ENCODE measurements around the gene SLC13A3.

The SLC13A3 gene

GRCh38 chr20:46559001-46559400 is 92.3 kb downstream of the SLC13A3 start:
- TF ChIP-seq CTCF (IDR thresholded peaks at IDR 0.05; ENCODE audit: insufficient read depth, low read length): no peak
- TF ChIP-seq REST (IDR thresholded peaks at IDR 0.05; ENCODE audit: insufficient replicate concordance, low read depth): no peak
- no peak for TF ChIP-seq POLR2AphosphoS5 (IDR thresholded peaks at IDR 0.05; ENCODE audit: low read depth)
- TF ChIP-seq SPI1 (IDR thresholded peaks at IDR 0.05; ENCODE audit: borderline replicate concordance, low read depth): no peak
- no peak for TF ChIP-seq GABPA (IDR thresholded peaks at IDR 0.05; ENCODE audit: low read depth)
- H3K27me3 ChIP-seq (ENCODE audit: insufficient read depth, poor library complexity, severe bottlenecking): no peaks in the 10 kb centered on the region
- no peak overlapping the region for H3K27ac ChIP-seq (replicated peaks)
- DNase-seq (ENCODE audit: low read depth in 1 of 2, low spot score in 1 of 2): no peak
- H3K4me3 ChIP-seq (replicated peaks; ENCODE audit: insufficient read depth, low read length): no peak overlapping the region

GRCh38 chr20:46558511-46558959 is 92.7 kb downstream of the SLC13A3 start:
- no peak overlapping the region for H3K27ac ChIP-seq (replicated peaks)
- DNase-seq (ENCODE audit: low read depth in 1 of 2, low spot score in 1 of 2): no peak
- H3K27me3 ChIP-seq (ENCODE audit: insufficient read depth, poor library complexity, severe bottlenecking): no peaks in the 10 kb centered on the region
- TF ChIP-seq SPI1 (IDR thresholded peaks at IDR 0.05; ENCODE audit: borderline replicate concordance, low read depth): no peak
- H3K4me3 ChIP-seq (replicated peaks; ENCODE audit: insufficient read depth, low read length): no peak overlapping the region

- Histone ChIP-seq H3K27ac (replicated peaks) (no peak overlapping the region), H3K27me3 (ENCODE audit: insufficient read depth, poor library complexity, severe bottlenecking) (no peaks in the 10 kb centered on the region), H3K4me3 (replicated peaks; ENCODE audit: insufficient read depth, low read length) (no peak overlapping the region)
- DNase-seq (ENCODE audit: low read depth in 1 of 2, low spot score in 1 of 2): no peak
- no peak for TF ChIP-seq REST (IDR thresholded peaks at IDR 0.05; ENCODE audit: insufficient replicate concordance, low read depth)
- TF ChIP-seq GABPA (IDR thresholded peaks at IDR 0.05; ENCODE audit: low read depth): no peak
- TF ChIP-seq CTCF (IDR thresholded peaks at IDR 0.05; ENCODE audit: insufficient read depth, low read length): no peak
- TF ChIP-seq SPI1 (IDR thresholded peaks at IDR 0.05; ENCODE audit: borderline replicate concordance, low read depth): no peak
- TF ChIP-seq POLR2AphosphoS5 (IDR thresholded peaks at IDR 0.05; ENCODE audit: low read depth): no peak
These were observed 93.9 kb downstream of the SLC13A3 start for GRCh38 chr20:46557231-46557956.

GRCh38 chr20:46555370-46555956 is 95.8 kb downstream of the SLC13A3 start:
- Histone ChIP-seq H3K4me3 (replicated peaks; ENCODE audit: insufficient read depth, low read length) (no peak overlapping the region), H3K27me3 (ENCODE audit: insufficient read depth, poor library complexity, severe bottlenecking) (no peaks in the 10 kb centered on the region), H3K27ac (replicated peaks) (no peak overlapping the region)
- no peak for TF ChIP-seq CTCF (IDR thresholded peaks at IDR 0.05; ENCODE audit: insufficient read depth, low read length)
- DNase-seq (ENCODE audit: low read depth in 1 of 2, low spot score in 1 of 2): no peak

Data from HL-60 (cell line).